GM23248 (cell line): ENCODE measurements around the gene RALGPS1.

Experiments used
- EZH2 ChIP-seq: fragments of 200-600 bp; sonication (generic); IDR thresholded peaks from 2 replicates; pipeline ENCODE4 v1.6.1; 2018; ENCODE audit warnings: antibody characterized with exemption, mild to moderate bottlenecking; ENCODE audit not compliant: insufficient read depth, poor library complexity, severe bottlenecking
- EZH2phosphoT487 ChIP-seq: fragments of 200-600 bp; sonication (generic); IDR thresholded peaks from 2 replicates; pipeline ENCODE4 v1.6.1; 2018; ENCODE audit warnings: antibody characterized with exemption, moderate library complexity, mild to moderate bottlenecking, low read depth; ENCODE audit not compliant: insufficient read depth

DNA sequence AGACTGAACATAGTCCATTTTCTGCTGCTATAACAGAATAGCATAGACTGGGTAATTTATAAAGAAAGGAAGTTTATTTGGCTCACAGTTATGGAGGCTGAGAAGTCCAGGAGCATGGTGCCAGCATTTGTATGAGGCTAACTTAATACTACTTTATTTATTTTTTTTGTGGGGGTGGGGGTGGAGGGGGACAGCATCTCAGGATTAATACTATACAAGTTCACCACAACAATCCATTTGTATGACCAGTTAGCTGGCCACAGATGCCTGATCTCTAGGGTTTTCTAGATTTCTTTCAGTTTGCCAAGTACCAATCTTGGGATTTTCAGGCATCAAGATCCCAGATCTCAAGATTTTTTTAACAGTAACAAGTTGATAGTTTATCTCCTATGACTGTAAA is 187.6 kb downstream of the RALGPS1 start:
- TF ChIP-seq EZH2phosphoT487, result no peak
- no peak for TF ChIP-seq EZH2
